CD4-positive, alpha-beta T cell treated with Interleukin-21 for 1 hour (primary cell): ENCODE results near the gene SLC43A2.
"Not testable (repeated sequence)": the region's sequence is repeated elsewhere in the genome, so short reads cannot be mapped to it uniquely, and the experiment has no call there.

Source experiments
- DNase-seq: peaks from one replicate; pipeline ENCODE4 v3.0.0-alpha.2; 2020

SLC43A2 gene

DNA sequence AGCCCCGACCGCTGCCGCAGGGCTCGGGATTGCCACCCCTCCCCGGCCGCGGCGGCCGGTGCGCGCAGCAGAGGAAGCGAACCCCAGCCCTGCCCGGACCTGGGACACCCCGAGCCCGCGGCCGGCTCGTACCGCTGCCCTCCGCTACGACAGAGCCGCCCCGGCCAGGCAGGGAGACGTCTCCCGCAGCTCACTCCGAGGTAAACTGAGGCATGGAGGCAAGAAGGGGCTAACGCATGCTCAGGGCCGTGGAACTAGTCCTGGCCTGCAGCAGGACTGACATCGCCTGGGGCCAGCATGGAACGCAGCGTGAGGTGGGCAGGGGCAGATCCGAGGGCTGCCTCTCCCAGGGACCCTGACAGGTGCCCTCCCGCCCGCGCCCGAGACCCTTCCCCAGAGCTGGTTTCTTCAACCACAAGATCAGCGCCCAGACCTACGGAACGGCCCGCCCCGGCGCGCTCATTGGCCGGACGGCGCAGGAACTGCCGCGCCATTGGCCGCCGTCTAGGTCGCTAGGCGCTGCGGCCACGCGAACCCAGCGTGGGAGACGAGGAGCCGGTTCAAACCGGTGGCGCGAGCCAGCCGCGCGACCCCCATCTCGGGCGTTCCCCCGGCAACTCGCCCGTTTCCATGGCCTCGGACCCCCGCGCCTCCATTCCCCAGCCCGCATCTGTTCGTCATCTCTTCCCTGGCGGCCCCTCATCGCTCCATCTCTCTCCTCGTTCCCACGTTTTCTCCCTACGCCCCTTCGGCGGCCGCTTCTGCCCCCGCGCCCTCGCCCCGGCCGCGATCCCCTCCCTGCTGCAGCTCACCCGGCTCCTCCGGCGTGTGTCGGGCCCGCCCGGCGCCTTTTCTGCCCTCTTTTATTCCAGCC, at the start of gene SLC43A2:
SLC43A2 (minus strand) TSS at position 853 of the 874 bp plus-strand sequence. CDS start 960 bp downstream, outside the sequence.
- DNase-seq = peak; percentile 78

DNA sequence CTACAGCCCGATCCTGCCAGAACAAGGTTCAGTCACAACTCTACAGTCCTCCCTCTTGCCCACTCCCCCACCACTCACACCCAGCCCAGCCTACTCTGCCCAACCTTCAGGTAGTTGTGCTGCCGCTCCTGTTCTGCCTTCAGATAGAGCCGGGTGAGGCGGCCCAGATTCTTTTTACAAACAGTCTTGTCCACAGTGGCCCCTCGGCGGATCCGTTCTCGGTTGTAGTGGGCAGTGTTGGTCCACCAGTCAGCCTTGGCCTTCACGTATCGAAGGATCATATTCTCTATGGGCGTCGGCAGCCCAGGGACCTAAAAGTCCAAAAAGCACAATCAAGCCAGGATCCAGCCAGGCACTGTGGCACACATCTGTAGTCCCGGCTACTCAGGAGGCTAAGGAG, 47.8 kb upstream of the SLC43A2 start:
- no peak for DNase-seq

DNA sequence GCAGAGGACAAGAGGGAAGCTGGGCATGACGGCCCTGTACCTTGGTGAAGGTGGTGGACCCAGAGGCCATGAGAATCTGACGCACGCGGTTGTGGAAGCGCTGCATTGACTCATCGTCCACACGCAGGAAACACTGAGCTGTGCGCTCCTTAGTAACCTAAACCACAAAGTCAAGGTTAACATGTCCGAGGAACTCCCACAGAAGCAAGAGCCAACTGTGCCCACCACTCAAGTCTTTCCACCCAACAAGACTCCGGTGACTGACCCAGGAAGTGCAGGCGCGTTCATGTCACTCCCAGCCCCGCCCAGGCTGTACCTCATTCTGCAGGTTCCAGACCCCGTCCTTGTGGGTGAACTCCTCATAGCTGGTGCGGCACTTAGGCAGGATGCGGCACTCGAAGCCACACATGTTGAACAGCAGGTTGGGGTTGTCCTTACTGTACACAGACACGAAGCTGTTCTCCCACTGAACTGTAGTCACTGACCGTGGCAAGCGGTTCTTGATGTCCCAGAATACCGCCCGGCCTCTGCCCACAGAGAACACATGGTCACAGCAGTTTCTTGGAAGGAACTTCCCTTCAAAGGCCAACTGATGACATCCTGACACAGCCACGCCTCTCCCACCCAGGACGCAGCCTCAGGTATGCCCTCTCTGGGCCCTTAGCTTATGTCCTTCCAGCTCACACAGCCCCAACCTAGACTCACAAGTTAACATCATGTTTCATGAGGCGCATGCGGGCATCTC, 44.6 kb upstream of the SLC43A2 start:
- peak; percentile 34 for DNase-seq

GRCh38 chr17:1663934-1664333, 35.3 kb upstream of the SLC43A2 start:
- not testable (repeated sequence) for DNase-seq

GRCh38 chr17:1661045-1661444, 32.4 kb upstream of the SLC43A2 start:
- no peak for DNase-seq

DNA sequence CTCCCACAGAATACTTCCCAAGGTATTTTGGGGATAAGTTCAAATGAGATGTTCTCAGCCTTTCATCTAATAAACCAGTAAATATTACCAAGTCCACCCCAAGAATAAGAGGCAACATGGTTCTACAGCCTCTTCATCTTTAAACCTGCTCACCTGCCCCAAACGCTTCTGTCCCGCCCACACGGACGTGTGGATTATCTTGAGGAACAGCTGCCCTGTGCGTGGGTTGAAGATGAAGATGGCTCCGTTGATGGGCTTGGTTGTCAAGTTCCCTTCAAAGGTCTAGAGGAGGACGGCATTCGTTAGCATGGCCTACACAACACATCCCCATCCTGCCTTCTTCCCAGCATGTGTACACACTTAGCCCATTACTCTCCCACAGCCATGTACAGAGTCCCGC, 29.5 kb upstream of the SLC43A2 start:
- no peak for DNase-seq

GRCh38 chr17:1653735-1654134, 25.1 kb upstream of the SLC43A2 start:
- no peak for DNase-seq

GRCh38 chr17:1652794-1653193, 24.2 kb upstream of the SLC43A2 start:
- DNase-seq = not testable (repeated sequence)

DNA sequence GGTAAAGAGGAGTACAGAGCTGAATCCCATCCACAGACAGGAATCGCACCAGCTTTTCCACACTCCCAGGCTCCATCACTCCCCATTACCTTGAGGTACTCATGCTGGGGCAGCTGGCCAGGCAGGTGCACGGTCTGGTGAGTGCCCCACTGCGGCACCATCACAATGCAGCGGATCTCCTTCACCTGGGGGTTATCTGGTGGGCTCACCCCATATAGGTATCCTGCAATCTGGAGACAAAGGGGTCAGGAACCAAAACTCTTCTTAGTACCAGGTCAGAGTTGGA, 22.9 kb upstream of the SLC43A2 start:
- no peak for DNase-seq

DNA sequence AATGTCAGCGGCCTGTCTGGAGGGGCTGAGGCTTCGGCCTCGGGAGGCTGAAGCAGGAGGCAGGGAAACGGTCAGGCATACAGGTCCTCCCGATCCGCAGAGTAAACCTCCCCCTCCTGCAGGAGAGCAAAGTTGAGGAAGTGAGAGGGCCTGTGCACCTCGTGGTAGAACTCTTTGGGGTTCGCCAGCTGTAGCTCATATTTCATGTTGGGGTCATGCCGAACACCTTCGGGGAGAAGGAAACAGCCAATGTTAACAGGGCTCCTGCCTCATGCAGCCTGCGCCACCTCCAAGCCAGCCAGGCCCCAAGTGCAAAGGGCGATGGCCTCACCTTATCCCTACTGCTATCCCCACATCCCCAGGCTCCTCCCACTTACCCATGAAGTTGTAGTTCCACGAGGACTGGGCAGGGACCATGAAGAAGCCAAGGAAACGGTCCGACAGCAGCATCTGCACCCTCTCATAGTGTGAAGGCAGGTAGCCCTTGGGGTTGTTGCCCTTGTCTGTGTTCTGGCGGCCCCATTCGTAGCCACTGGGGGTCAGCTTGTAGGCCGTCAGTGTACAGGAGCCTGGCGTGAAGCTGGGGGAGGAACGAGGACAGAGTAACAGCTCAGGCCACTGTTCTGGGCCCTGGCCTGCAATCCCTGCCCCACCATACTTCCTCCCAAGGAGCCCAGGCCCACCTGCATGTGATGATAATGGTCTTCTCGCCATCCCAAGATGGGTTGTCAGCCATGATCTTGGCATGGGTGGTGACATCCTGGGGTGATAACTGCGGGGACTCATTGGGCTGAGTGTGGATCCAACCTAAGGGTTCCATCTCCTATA, 22.3 kb upstream of the SLC43A2 start:
- no peak for DNase-seq

- peak; percentile 24 for DNase-seq
These were observed 21.3 kb upstream of the SLC43A2 start, which contains the start of gene RILP for GRCh38 chr17:1649844-1650501. Gene RILP (minus strand): TSS chr17:1649866. CDS start chr17:1649804, 62 bp downstream.

DNA sequence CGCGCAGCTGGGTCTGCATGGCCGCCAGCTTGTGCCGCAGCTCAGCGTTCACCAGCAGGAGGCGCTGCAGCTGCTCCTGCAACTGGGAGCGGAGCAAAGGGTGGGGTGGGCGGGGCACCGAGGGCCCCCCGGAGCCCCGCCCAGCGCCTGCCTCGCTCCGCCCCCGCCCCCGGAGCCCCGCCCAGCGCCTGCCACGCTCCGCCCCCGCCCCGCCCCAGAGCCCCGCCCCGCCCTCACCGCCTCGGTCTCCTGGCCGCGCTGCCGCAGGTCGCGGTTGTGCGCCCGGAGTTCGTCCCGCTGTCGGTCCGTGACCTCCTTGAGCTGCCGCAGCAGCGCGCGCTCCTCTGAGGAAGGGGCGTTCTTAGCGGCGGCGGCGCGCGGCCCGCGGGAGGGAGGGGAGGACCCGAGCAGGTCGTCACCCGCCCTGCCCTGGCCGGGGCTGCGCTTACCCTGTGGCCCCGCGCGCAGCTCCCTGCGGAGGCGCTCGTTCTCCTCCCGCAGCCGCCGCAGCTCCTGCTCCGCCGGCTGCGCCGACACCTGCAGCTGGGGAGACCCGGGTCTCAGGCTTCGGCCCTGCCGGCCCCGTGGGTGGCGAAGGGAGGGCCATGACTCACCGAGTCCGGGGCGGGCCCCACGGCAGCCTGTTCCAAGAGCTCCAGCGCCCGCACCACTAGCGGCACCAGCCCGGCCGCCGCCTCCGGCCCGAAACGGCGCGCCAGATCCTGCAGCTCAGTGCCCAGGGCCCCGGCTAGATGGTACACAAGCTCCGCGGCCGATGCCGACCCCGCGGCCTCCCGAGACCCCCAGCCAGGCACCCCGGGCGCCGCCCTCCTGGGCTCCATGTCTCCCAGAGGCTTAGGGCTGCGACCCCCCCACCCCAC, 20.6 kb upstream of the SLC43A2 start:
- peak; percentile 95 for DNase-seq

GRCh38 chr17:1648173-1648962, 19.7 kb upstream of the SLC43A2 start:
- DNase-seq = no peak

DNA sequence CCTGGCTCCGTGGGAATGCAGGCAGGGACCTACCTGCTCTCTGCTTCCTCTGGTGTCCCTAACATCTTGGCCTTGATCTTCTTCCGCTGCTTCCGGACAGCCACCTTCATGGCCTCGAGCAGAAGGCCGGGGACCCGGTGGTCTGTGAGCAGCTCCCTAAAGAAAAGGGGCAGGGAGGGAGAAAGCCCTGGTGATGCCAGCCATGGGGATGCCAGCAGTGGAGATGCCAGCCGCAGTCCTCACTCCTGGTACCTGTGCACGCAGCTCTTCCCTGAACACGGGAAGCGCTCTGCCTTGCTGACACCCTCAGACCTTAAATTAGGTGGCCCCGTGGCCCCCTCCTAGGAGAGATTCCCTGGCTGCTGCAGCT, 19.2 kb upstream of the SLC43A2 start:
- DNase-seq = no peak

- no peak for DNase-seq
These were observed 17.7 kb upstream of the SLC43A2 start for GRCh38 chr17:1646199-1646875.

- no peak for DNase-seq
These were observed 16.9 kb upstream of the SLC43A2 start, which contains the start of gene SCARF1 for GRCh38 chr17:1645207-1646171. Gene SCARF1 (minus strand): TSS chr17:1645732. CDS start chr17:1645697, 35 bp downstream.

- peak; percentile 29 for DNase-seq
These were observed 16.0 kb upstream of the SLC43A2 start for GRCh38 chr17:1644493-1645206.

- no peak for DNase-seq
These were observed 15.4 kb upstream of the SLC43A2 start for GRCh38 chr17:1643999-1644492.
